ENCODE results near the gene GORASP2. TPM values are rescaled to one million over a fixed set of nuclear protein-coding genes. Genes with fewer than 3 reads are reported as not detected.

GORASP2 gene
- 10 to 100 TPM; 32.7 to 67.2 (median 44.6) TPM for polyA plus RNA-seq
- long read RNA-seq, donor 1: 0 reads
- long read RNA-seq, donor 2, partial matches to known transcripts: 5 of 12 reads
- long read RNA-seq, donor 2, other reads (novel, unspliced or antisense): 0 of 12 reads
- long read RNA-seq, donor 3, transcript GORASP2-201 (10 exons, 3,173 nt): major isoform, 8 of 62 reads
- long read RNA-seq, donor 3, transcript GORASP2-207 (5 exons, 2,096 nt): minor isoform, 7 of 62 reads
- long read RNA-seq, donor 3, partial matches to known transcripts: 47 of 62 reads
- long read RNA-seq, donor 3, other reads (novel, unspliced or antisense): 0 of 62 reads
- long read RNA-seq, donor 4, partial matches to known transcripts: 0 of 1 reads
- long read RNA-seq, donor 4, other reads (novel, unspliced or antisense): 0 of 1 reads
- long read RNA-seq, donor 5, transcript GORASP2-201 (10 exons, 3,173 nt): major isoform, 5 of 5 reads
- long read RNA-seq, donor 5, partial matches to known transcripts: 0 of 5 reads
- long read RNA-seq, donor 5, other reads (novel, unspliced or antisense): 0 of 5 reads
- long read RNA-seq, donor 6, transcript GORASP2-201 (10 exons, 3,173 nt): major isoform, 11 of 28 reads
- long read RNA-seq, donor 6, partial matches to known transcripts: 14 of 28 reads
- long read RNA-seq, donor 6, other reads (novel, unspliced or antisense): 0 of 28 reads
- long read RNA-seq, donor 7: 0 reads
- long read RNA-seq, donor 8: 0 reads
- long read RNA-seq, donor 9, partial matches to known transcripts: 5 of 8 reads
- long read RNA-seq, donor 9, other reads (novel, unspliced or antisense): 0 of 8 reads
- long read RNA-seq, donor 10, transcript GORASP2-201 (10 exons, 3,173 nt): minor isoform, 12 of 93 reads
- long read RNA-seq, donor 10, transcript GORASP2-207 (5 exons, 2,096 nt): major isoform, 13 of 93 reads
- long read RNA-seq, donor 10, partial matches to known transcripts: 68 of 93 reads
- long read RNA-seq, donor 10, other reads (novel, unspliced or antisense): 0 of 93 reads

- FAIRE-seq (no peak), DNase-seq (peak; percentile 99 to 100)
- Histone ChIP-seq H3K4me3 (ENCODE audit: low read depth in 1 of 3, low read length in 3 of 3) (peak within 1 kb of the TSS; percentile 95 to 100 (median 96)), H3K4me1 (ENCODE audit: control insufficient read depth in 3 of 3, insufficient read depth in 2 of 3, low read depth in 1 of 3, low read length in 2 of 3) (peaks cover 0 to 4% (median 4%) of the 10 kb centered on the region in 3 donors), H3K36me3 (ENCODE audit: control insufficient read depth in 3 of 3, insufficient read depth in 2 of 3, low read depth in 1 of 3, low read length in 3 of 3) (no peaks in the 10 kb centered on the region), H3K27me3 (ENCODE audit: control insufficient read depth in 3 of 3, insufficient read depth in 3 of 3, low read length in 3 of 3) (no peaks in the 10 kb centered on the region), H3K27ac (ENCODE audit: low read depth in 1 of 3, low read length in 2 of 3) (peak within 1 kb of the TSS; percentile 90 to 97 (median 97)), H3K9me3 (ENCODE audit: control insufficient read depth in 2 of 2, insufficient read depth in 1 of 2, low read depth in 1 of 2, low read length in 1 of 2) (peaks cover 0 to 10% of the 10 kb centered on the region in 2 donors)
- WGBS, 3 donors: 0 to 1% (median 0%) methylated on average over 79 to 95 of the region's 95 CpGs
Measured at GRCh38 chr2:170928824-170929685, at the start of gene GORASP2. TSS of gene GORASP2 (plus strand) at chr2:170929253. CDS start at chr2:170929341, 88 bp downstream.

GRCh38 chr2:170881840-170882239 lies 47.2 kb upstream of the GORASP2 start:
- DNase-seq (no peak), FAIRE-seq (no peak)
- Histone ChIP-seq H3K4me1 (ENCODE audit: control insufficient read depth in 3 of 3, insufficient read depth in 2 of 3, low read depth in 1 of 3, low read length in 2 of 3) (no peaks in the 10 kb centered on the region), H3K9me3 (ENCODE audit: control insufficient read depth in 2 of 2, insufficient read depth in 1 of 2, low read depth in 1 of 2, low read length in 1 of 2) (no peaks in the 10 kb centered on the region), H3K27ac (ENCODE audit: low read depth in 1 of 3, low read length in 2 of 3) (no peak overlapping the region), H3K27me3 (ENCODE audit: control insufficient read depth in 3 of 3, insufficient read depth in 3 of 3, low read length in 3 of 3) (peaks cover 0 to 8% (median 0%) of the 10 kb centered on the region in 3 donors), H3K4me3 (ENCODE audit: low read depth in 1 of 3, low read length in 3 of 3) (no peak overlapping the region), H3K36me3 (ENCODE audit: control insufficient read depth in 3 of 3, insufficient read depth in 2 of 3, low read depth in 1 of 3, low read length in 3 of 3) (no peaks in the 10 kb centered on the region)
- WGBS, 3 donors: 43 to 69% (median 63%) methylated on average over 3 of the region's 3 CpGs

GRCh38 chr2:170882758-170883157 lies 46.3 kb upstream of the GORASP2 start:
- no peaks in the 10 kb centered on the region for H3K36me3 ChIP-seq (ENCODE audit: control insufficient read depth in 3 of 3, insufficient read depth in 2 of 3, low read depth in 1 of 3, low read length in 3 of 3)
- no peaks in the 10 kb centered on the region for H3K4me1 ChIP-seq (ENCODE audit: control insufficient read depth in 3 of 3, insufficient read depth in 2 of 3, low read depth in 1 of 3, low read length in 2 of 3)
- FAIRE-seq: no peak
- WGBS, 3 donors: 71 to 94% (median 77%) methylated on average over 2 of the region's 2 CpGs
- no peak overlapping the region for H3K27ac ChIP-seq (ENCODE audit: low read depth in 1 of 3, low read length in 2 of 3)
- no peak overlapping the region for H3K4me3 ChIP-seq (ENCODE audit: low read depth in 1 of 3, low read length in 3 of 3)
- no peak for DNase-seq
- H3K9me3 ChIP-seq (ENCODE audit: control insufficient read depth in 2 of 2, insufficient read depth in 1 of 2, low read depth in 1 of 2, low read length in 1 of 2): no peaks in the 10 kb centered on the region
- H3K27me3 ChIP-seq (ENCODE audit: control insufficient read depth in 3 of 3, insufficient read depth in 3 of 3, low read length in 3 of 3): peaks cover 0 to 8% (median 0%) of the 10 kb centered on the region in 3 donors

- 89 to 91% (median 89%) methylated on average over 2 of the region's 2 CpGs for WGBS, 3 donors
- FAIRE-seq (no peak), DNase-seq (no peak)
- Histone ChIP-seq H3K4me3 (ENCODE audit: low read depth in 1 of 3, low read length in 3 of 3) (no peak overlapping the region), H3K4me1 (ENCODE audit: control insufficient read depth in 3 of 3, insufficient read depth in 2 of 3, low read depth in 1 of 3, low read length in 2 of 3) (no peaks in the 10 kb centered on the region), H3K9me3 (ENCODE audit: control insufficient read depth in 2 of 2, insufficient read depth in 1 of 2, low read depth in 1 of 2, low read length in 1 of 2) (no peaks in the 10 kb centered on the region), H3K27ac (ENCODE audit: low read depth in 1 of 3, low read length in 2 of 3) (no peak overlapping the region), H3K36me3 (ENCODE audit: control insufficient read depth in 3 of 3, insufficient read depth in 2 of 3, low read depth in 1 of 3, low read length in 3 of 3) (no peaks in the 10 kb centered on the region), H3K27me3 (ENCODE audit: control insufficient read depth in 3 of 3, insufficient read depth in 3 of 3, low read length in 3 of 3) (peaks cover 0 to 8% (median 0%) of the 10 kb centered on the region in 3 donors)
Measured at GRCh38 chr2:170883683-170884082, 45.4 kb upstream of the GORASP2 start.

- 79 to 84% (median 83%) methylated on average over 5 of the region's 5 CpGs for WGBS, 3 donors
- no peaks in the 10 kb centered on the region for H3K4me1 ChIP-seq (ENCODE audit: control insufficient read depth in 3 of 3, insufficient read depth in 2 of 3, low read depth in 1 of 3, low read length in 2 of 3)
- no peaks in the 10 kb centered on the region for H3K36me3 ChIP-seq (ENCODE audit: control insufficient read depth in 3 of 3, insufficient read depth in 2 of 3, low read depth in 1 of 3, low read length in 3 of 3)
- no peak overlapping the region for H3K27ac ChIP-seq (ENCODE audit: low read depth in 1 of 3, low read length in 2 of 3)
- peaks cover 0 to 8% (median 0%) of the 10 kb centered on the region in 3 donors for H3K27me3 ChIP-seq (ENCODE audit: control insufficient read depth in 3 of 3, insufficient read depth in 3 of 3, low read length in 3 of 3)
- FAIRE-seq: no peak
- no peak overlapping the region for H3K4me3 ChIP-seq (ENCODE audit: low read depth in 1 of 3, low read length in 3 of 3)
- no peaks in the 10 kb centered on the region for H3K9me3 ChIP-seq (ENCODE audit: control insufficient read depth in 2 of 2, insufficient read depth in 1 of 2, low read depth in 1 of 2, low read length in 1 of 2)
- no peak for DNase-seq
Measured at GRCh38 chr2:170885130-170885791, 43.8 kb upstream of the GORASP2 start.

GRCh38 chr2:170886386-170886785 lies 42.7 kb upstream of the GORASP2 start:
- H3K9me3 ChIP-seq (ENCODE audit: control insufficient read depth in 2 of 2, insufficient read depth in 1 of 2, low read depth in 1 of 2, low read length in 1 of 2): no peaks in the 10 kb centered on the region
- no peaks in the 10 kb centered on the region for H3K36me3 ChIP-seq (ENCODE audit: control insufficient read depth in 3 of 3, insufficient read depth in 2 of 3, low read depth in 1 of 3, low read length in 3 of 3)
- FAIRE-seq (no peak), DNase-seq (no peak)
- 88 to 93% (median 93%) methylated on average over 1 of the region's 1 CpG for WGBS, 3 donors
- H3K27me3 ChIP-seq (ENCODE audit: control insufficient read depth in 3 of 3, insufficient read depth in 3 of 3, low read length in 3 of 3): peaks cover 0 to 8% (median 0%) of the 10 kb centered on the region in 3 donors
- H3K27ac ChIP-seq (ENCODE audit: low read depth in 1 of 3, low read length in 2 of 3): no peak overlapping the region
- no peak overlapping the region for H3K4me3 ChIP-seq (ENCODE audit: low read depth in 1 of 3, low read length in 3 of 3)
- H3K4me1 ChIP-seq (ENCODE audit: control insufficient read depth in 3 of 3, insufficient read depth in 2 of 3, low read depth in 1 of 3, low read length in 2 of 3): no peaks in the 10 kb centered on the region

- Histone ChIP-seq H3K36me3 (ENCODE audit: control insufficient read depth in 3 of 3, insufficient read depth in 2 of 3, low read depth in 1 of 3, low read length in 3 of 3) (no peaks in the 10 kb centered on the region), H3K27ac (ENCODE audit: low read depth in 1 of 3, low read length in 2 of 3) (no peak overlapping the region), H3K27me3 (ENCODE audit: control insufficient read depth in 3 of 3, insufficient read depth in 3 of 3, low read length in 3 of 3) (peaks cover 0 to 8% (median 0%) of the 10 kb centered on the region in 3 donors), H3K4me1 (ENCODE audit: control insufficient read depth in 3 of 3, insufficient read depth in 2 of 3, low read depth in 1 of 3, low read length in 2 of 3) (no peaks in the 10 kb centered on the region), H3K4me3 (ENCODE audit: low read depth in 1 of 3, low read length in 3 of 3) (no peak overlapping the region), H3K9me3 (ENCODE audit: control insufficient read depth in 2 of 2, insufficient read depth in 1 of 2, low read depth in 1 of 2, low read length in 1 of 2) (no peaks in the 10 kb centered on the region)
- no peak for FAIRE-seq
- DNase-seq: no peak
Measured at GRCh38 chr2:170887496-170887895, 41.6 kb upstream of the GORASP2 start.

Measured in small intestine (tissue), 16 donors.